Psoas muscle (tissue), 8 donors: ENCODE data around the gene THSD8. TPM values are rescaled to one million over a fixed set of nuclear protein-coding genes. Genes with fewer than 3 reads are reported as not detected.

ENCODE experiments used
- ATAC-seq, 4 donors: fragments of 200-7000 bp; cut with Tn5 transposase; one replicate each; pipeline ENCODE4 v1.9.1; 2020; ENCODE audit warnings: moderate library complexity in 3 of 4, mild to moderate bottlenecking in 2 of 4
- DNase-seq, 2 donors: peaks; one replicate each; pipeline ENCODE4 v3.0.0-alpha.2; 2020
- H3K27ac ChIP-seq: fragments of 200-600 bp; one replicate; pipeline ENCODE4 v1.8.0; 2022
- H3K27me3 ChIP-seq, 3 donors: fragments of 200-600 bp in 1 of 3; one replicate each; pipeline versions ENCODE4 v1.6.1 to v1.8.0; 2013 to 2022; ENCODE audit warnings: low read length in 2 of 3, mild to moderate bottlenecking in 2 of 3, moderate library complexity in 1 of 3; ENCODE audit not compliant: insufficient read depth in 3 of 3
- H3K36me3 ChIP-seq, 2 donors: fragments of 200-600 bp in 1 of 2; one replicate each; pipeline versions ENCODE4 v1.6.1 to v1.8.0; 2013 to 2022; ENCODE audit warnings: low read depth in 1 of 2, mild to moderate bottlenecking in 1 of 2, moderate library complexity in 1 of 2; ENCODE audit not compliant: insufficient read depth in 1 of 2
- H3K4me1 ChIP-seq: fragments of 200-600 bp; one replicate; pipeline ENCODE4 v1.8.0; 2022
- H3K4me3 ChIP-seq: fragments of 200-600 bp; one replicate; pipeline ENCODE4 v1.8.0; 2022; ENCODE audit warnings: mild to moderate bottlenecking
- H3K9me3 ChIP-seq: fragments of 200-600 bp; one replicate; pipeline ENCODE4 v1.8.0; 2022
- WGBS, 3 donors: extraction: QIAGEN DNeasy Blood & Tissue Kit; methylation state at CpG; one replicate each; pipeline versions ENCODE4 v1.1.6 to v1.1.7; 2013; 5-methylcytosine and 5-hydroxymethylcytosine counted together
- intact Hi-C, 2 donors: fragments of 100-400 bp; cut with DNase I; formaldehyde crosslinking; loops; one replicate each; pipeline versions ENCODE4 v1.11.0 to v1.14.2; 2022
- polyA plus RNA-seq, 3 donors: library from polyadenylated mRNA; stranded (reverse); fragments of 200-250 nt; gene quantifications; one replicate each; pipeline ENCODE4 v1.2.3, GENCODE V29; 2013
- total RNA-seq, 4 donors: library from RNA; stranded (reverse); fragmentation: NEBNext Ultra II Directional in 2 of 4; extraction: Animal tissue kit (Norgen Biotek cat#: 25700) in 2 of 4; gene quantifications; one replicate each; pipeline versions ENCODE4 v1.2.1 to v1.2.4, GENCODE V29; 2021 to 2023
- TF ChIP-seq, protein P1 (sequence below): fragments of 200-600 bp; IDR thresholded peaks from one replicate; pipeline ENCODE4 v1.8.0; 2022; ENCODE audit warnings: antibody characterized with exemption
- donor health status: healthy with polysubstance abuse.
- donor health status: DM: no; HTN: no; CAD: no; lungs with moderate emphysema.
- donor health status: Bipolar disorder and iron deficiency.
- donor health status: healthy.
- donor health status: DM: yes; HTN: yes; CAD: no.
- donor health status: DM: no; HTN: no; CAD: no.
- donor health status: DM: no; HTN: no; CAD: no.
- donor health status: DM: yes; HTN: yes; CAD: no.

The THSD8 gene
- total and polyA plus RNA-seq, 7 donors = 0.92 to 3.2 (median 2.0) TPM

- ATAC-seq (no peak), DNase-seq (no peak)
- Histone ChIP-seq H3K36me3 (no peaks in the 10 kb centered on the region), H3K4me1 (no peaks in the 10 kb centered on the region), H3K4me3 (no peak overlapping the region), H3K27me3 (peaks cover 0 to 92% (median 23%) of the 10 kb centered on the region in 3 donors), H3K27ac (no peak overlapping the region), H3K9me3 (no peaks in the 10 kb centered on the region)
- TF ChIP-seq, protein P1, sequence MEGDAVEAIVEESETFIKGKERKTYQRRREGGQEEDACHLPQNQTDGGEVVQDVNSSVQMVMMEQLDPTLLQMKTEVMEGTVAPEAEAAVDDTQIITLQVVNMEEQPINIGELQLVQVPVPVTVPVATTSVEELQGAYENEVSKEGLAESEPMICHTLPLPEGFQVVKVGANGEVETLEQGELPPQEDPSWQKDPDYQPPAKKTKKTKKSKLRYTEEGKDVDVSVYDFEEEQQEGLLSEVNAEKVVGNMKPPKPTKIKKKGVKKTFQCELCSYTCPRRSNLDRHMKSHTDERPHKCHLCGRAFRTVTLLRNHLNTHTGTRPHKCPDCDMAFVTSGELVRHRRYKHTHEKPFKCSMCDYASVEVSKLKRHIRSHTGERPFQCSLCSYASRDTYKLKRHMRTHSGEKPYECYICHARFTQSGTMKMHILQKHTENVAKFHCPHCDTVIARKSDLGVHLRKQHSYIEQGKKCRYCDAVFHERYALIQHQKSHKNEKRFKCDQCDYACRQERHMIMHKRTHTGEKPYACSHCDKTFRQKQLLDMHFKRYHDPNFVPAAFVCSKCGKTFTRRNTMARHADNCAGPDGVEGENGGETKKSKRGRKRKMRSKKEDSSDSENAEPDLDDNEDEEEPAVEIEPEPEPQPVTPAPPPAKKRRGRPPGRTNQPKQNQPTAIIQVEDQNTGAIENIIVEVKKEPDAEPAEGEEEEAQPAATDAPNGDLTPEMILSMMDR = no peak
- WGBS, 3 donors = 2 to 4% (median 4%) methylated on average over 23 of the region's 23 CpGs
- intact Hi-C loops = no loop called here
Measured at GRCh38 chr19:12828494-12828893, 26.6 kb downstream of the THSD8 start.

DNA sequence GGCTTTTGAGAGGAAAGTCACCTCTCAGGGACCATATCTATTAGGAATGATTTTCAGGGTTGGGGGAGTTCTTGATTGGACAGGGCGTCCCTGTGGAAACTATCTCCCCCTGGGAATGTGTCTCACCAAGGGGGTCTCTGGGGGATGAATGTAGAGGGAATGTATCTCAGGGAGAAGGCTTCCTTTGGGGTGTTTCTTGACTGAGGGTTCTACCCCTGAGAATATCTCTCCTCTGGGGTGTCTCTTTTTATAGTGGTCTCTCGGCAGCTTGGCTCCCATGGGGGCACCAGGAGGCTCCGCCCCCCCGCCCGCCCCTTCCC lies 31.5 kb downstream of the THSD8 start:
- H3K36me3 ChIP-seq = no peaks in the 10 kb centered on the region
- DNase-seq = no peak
- peaks cover 0 to 94% (median 48%) of the 10 kb centered on the region in 3 donors for H3K27me3 ChIP-seq
- intact Hi-C loops = no loop called here
- 0 to 2% (median 1%) methylated on average over 2 to 4 of the region's 5 CpGs for WGBS, 3 donors
- H3K4me1 ChIP-seq = no peaks in the 10 kb centered on the region
- TF ChIP-seq, protein P1 = no peak
- peak overlapping the region; percentile 56 for H3K4me3 ChIP-seq
- H3K9me3 ChIP-seq = no peaks in the 10 kb centered on the region
- no peak overlapping the region for H3K27ac ChIP-seq
- no peak for ATAC-seq

- intact Hi-C loops = no loop called here
- peaks cover 0 to 94% (median 54%) of the 10 kb centered on the region in 3 donors for H3K27me3 ChIP-seq
- H3K9me3 ChIP-seq = no peaks in the 10 kb centered on the region
- no peaks in the 10 kb centered on the region for H3K4me1 ChIP-seq
- DNase-seq = no peak
- H3K27ac ChIP-seq = no peak overlapping the region
- no peaks in the 10 kb centered on the region for H3K36me3 ChIP-seq
- TF ChIP-seq, protein P1 = no peak
- 0 to 1% (median 1%) methylated on average over 26 to 85 of the region's 87 CpGs for WGBS, 3 donors
- H3K4me3 ChIP-seq = peak overlapping the region; percentile 56
- peak in 3 of 4 donors; percentile 26 to 45 (median 30) for ATAC-seq
Measured at GRCh38 chr19:12833738-12834565, 32.1 kb downstream of the THSD8 start.

DNA sequence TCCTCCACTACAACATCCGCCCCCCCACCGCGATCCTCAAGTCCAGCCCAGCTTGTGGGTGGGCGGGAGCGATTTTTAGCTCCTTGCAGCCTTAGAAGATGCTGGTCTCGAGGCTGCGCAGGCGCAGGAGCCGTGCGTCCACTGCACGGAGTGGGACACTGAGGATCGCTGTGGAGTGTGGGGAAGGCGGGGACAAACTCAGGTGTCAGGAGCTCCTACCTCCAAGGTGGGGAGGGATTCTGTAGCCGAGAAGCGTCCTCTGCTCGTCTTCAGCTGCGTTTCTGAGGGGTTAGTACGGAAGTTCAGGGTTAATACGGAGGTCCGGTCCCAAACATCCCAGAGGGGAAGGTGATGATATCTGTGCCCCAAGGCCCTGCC lies 32.7 kb downstream of the THSD8 start, which contains the start of gene RTBDN:
Gene RTBDN, minus strand, starts transcription at position 14 of the 378 bp plus-strand sequence. CDS start 4,600 bp downstream, outside the sequence.
- Histone ChIP-seq H3K4me3 (peak within 1 kb of the TSS; percentile 56), H3K4me1 (no peaks in the 10 kb centered on the region), H3K27ac (no peak within 1 kb of the TSS), H3K36me3 (no peaks in the 10 kb centered on the region), H3K9me3 (no peaks in the 10 kb centered on the region), H3K27me3 (peaks cover 0 to 95% (median 56%) of the 10 kb centered on the region in 3 donors)
- no peak for ATAC-seq
- intact Hi-C loops = no loop called here
- 5 to 6% (median 6%) methylated on average over 20 of the region's 20 CpGs for WGBS, 3 donors
- DNase-seq = peak in 1 of 2 donors; percentile 12
- TF ChIP-seq, protein P1 = no peak
